HG02642 (cell line): ENCODE measurements around the gene TOR1B.
"Not testable (repeated sequence)": the region's sequence is repeated elsewhere in the genome, so short reads cannot be mapped to it uniquely, and the experiment has no call there.

Source experiments
- ATAC-seq: cut with Tn5 transposase; IDR thresholded peaks from one replicate; pipeline ENCODE4 v1.9.1; 2021; ENCODE audit warnings: mild to moderate bottlenecking; ENCODE audit not compliant: unreplicated experiment, poor library complexity

Gene TOR1B

GRCh38 chr9:129776096-129776495 is 26.9 kb upstream of the TOR1B start:
- not testable (repeated sequence) for ATAC-seq

DNA sequence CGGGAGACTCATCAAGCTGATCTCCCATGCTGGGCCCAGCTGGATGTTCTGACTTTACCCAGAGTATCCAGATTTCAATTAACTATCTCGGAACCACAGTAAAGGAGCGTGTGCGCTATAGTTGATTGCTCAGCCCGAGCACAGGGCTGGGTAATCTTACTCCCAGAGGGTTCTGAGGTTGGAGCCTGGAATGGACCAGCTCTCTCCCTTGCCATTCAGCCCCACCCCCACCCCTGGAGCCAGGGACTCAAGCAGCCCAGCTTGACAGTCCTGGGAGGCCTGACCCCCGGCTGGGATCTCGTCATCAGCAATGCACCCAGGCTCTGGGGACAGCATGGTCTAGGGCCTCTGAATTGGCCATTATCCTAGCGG is 26.4 kb upstream of the TOR1B start:
- ATAC-seq = no peak

DNA sequence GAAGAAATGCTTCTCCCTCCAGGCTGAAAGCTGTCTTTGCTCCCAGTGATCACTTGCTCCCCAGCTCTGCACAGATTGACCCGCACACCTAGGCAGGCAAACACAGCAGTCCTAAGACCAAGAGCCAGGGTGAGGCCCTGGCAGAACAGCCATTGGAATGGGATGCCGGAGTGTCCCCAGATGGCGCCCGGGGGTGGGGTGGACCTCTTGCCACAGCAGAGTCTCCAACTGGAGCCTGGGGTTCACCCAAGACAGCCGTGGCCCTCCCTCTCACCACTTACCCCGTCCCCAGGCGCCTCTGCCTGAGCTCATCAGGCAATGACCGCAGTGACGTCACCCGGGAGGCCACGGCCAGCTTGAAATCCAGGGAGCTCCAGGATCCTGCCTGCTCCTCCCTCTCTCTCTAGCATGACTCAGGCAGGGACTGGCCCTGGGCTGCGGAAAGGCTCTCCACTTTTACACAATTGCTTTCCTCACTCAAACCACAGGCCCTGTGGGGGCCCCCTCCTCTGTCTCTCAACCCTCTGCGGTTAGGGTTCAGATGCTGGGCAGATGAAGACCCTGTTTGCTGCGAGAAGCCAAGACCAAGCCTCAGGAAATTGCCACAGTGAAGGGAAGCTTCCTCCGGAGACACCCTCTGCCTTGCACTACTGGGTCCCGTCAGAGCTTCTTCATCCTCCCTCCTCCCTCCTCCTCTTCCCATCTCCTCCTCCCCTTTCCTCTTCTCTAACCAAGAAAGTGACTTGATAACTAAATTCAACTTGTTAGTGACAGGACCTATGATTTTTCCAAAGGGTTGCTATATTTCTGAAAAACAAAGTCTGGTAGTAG is 25.8 kb upstream of the TOR1B start:
- ATAC-seq = no peak

DNA sequence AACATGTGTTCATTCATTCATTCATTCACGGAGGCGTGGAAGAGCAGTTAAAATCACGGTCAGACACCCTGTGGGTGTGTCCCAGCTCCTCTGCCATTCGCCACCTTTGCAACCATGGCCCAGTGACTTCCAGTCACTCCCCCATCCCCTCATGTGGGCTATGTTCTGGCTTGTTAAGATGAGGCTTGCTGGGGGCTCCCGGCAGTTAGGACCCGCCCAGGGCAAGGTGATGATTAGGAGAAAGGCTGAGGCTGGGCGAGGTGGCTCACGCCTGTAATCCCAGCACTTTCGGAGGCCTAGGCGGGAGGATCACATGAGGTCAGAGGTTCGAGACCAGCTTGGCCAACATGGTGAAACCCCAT is 25.2 kb upstream of the TOR1B start:
- no peak for ATAC-seq

GRCh38 chr9:129778469-129778868 is 24.5 kb upstream of the TOR1B start:
- ATAC-seq = no peak

DNA sequence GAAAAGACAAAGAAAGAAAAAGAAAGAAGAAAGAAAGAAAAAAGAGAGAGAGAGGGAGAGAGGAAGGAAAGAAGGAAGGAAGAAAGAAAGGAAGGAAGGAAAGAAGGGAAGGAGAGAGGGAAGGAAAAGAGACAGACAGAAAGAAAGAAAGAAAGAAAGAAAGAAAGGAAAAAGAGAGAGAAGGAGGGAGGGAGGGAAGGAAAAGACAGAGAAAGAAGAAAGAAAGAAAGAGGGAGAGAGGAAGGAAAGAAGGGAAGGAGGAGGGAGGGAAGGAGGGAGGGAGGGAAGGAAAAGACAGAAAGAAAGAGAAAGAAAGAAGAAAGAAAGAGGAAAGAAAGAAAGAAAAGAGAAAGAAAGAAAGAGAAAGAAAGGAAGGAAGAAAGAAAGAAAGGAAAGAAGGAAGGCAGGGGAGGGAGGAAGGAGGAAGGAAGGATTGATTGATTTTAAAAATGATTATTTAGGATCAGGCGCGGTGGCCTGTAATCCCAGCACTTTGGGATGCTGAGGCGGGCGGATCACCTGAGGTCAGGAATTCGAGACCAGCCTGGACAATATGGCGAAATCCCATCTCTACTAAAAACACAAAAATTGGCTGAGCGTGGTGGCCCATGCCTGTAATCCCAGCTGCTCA is 23.3 kb upstream of the TOR1B start:
- no peak for ATAC-seq

DNA sequence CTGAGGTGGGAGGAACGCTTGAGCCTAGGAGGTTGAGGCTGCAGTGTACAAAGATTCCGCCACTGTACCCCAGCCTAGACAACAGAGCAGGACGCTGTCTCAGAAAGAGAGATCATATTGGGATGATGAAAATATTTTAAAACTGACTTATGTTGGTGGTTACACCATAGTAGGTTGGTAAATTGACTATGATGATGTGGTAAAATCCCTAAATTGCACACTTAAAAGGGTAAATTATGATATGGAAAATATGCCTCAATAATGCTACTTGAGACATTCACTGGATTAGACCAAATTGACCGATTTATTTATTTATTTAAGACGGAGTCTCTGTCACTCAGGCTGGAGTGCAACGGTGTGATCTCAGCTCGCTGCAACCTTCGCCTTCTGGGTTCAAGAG is 21.9 kb upstream of the TOR1B start:
- no peak for ATAC-seq

DNA sequence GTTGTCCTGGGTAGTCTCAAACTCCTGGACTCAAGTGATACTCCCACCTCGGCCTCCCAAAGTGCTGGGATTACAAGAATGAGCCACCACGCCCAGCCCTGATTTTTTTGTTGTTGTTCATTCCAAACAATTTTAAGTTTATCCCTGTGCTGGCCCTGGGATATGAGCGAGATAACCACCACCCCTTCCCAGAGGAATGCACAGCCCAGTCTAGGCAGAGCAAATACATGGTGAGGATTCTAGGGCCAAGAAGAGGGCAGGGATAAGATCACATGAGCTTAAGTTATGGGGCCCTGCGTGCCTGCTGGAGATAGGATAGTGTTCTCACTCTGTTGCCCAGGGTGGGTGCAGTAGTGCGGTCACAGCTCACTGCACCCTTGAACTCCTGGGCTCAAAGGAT is 21.0 kb upstream of the TOR1B start:
- ATAC-seq = no peak

- no peak for ATAC-seq
These were observed 19.2 kb upstream of the TOR1B start for GRCh38 chr9:129783516-129784361.

DNA sequence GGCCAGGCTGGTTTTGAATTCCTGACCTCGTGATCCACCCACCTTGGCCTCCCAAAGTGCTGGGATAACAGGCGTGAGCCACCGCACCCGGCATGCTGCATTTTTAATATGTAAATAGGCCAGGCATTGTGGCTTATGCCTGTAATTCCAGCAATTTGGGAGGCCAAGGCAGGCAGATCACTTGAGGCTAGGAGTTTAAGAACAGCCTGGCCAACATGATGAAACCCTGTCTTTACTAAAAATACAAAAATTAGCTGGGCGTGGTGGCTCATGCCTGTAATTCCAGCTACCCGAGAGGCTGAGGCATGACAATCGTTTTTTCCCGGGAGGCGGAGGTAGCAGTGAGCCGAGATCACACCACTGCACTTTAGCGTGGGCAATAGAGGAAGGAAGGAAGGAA is 18.0 kb upstream of the TOR1B start:
- not testable (repeated sequence) for ATAC-seq

GRCh38 chr9:129785866-129786265 is 17.1 kb upstream of the TOR1B start:
- ATAC-seq = no peak

DNA sequence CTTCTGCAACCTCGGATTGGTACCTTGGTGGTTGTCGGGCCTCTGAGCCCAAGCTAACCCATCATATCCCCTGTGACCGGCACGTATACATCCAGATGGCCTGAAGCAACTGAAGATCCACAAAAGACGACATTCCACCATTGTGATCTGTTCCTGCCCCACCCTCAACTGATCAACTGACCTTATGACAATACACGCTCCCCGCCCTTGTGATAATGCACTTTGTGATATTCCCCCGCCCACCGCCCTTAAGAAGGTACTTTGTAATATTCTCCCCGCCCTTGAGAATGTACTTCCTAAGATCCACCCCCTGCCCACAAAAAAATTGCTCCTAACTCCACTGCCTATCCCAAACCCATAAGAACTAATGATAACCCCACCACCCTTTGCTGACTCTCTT is 16.5 kb upstream of the TOR1B start:
- ATAC-seq = no peak

GRCh38 chr9:129794549-129794948 is 8.4 kb upstream of the TOR1B start:
- ATAC-seq = no peak

DNA sequence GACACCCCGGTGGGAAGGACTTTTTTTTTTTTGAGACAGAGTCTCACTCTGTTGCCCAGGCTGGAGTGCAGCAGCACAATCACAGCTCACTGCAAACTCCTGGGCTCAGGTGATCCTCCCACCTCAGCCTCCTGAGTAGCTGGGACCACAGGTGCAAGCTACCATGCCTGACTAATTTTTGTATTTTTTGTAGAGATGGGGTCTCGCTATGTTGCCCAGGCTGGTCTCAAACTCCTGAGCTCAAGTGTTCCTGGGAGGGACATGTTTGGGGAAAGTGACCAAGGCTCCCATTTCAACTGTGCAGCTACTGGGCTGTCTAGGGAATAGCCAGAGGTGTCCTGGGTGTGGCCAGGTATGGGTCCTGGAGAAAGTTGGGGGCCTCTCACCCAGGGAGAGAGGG is 7.0 kb upstream of the TOR1B start:
- ATAC-seq = not testable (repeated sequence)

DNA sequence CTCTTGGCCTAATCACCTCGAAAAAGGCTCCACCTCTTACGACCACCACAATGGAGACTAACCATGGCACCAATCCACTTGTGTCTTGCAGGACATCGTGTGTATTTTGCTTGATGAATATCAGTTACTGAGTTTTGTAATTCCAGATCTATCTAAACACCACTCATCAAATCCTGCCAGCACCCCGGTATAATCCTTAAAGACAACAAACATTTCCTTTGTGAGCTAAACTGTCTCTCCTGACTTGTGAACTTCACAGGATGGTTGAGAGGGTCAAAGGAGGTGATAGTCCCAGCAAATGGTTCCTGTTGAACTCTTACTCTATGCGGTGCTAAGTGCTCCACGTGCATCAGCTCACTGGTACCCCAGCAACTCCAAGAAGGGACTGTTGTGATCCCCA is 4.0 kb upstream of the TOR1B start:
- no peak for ATAC-seq

DNA sequence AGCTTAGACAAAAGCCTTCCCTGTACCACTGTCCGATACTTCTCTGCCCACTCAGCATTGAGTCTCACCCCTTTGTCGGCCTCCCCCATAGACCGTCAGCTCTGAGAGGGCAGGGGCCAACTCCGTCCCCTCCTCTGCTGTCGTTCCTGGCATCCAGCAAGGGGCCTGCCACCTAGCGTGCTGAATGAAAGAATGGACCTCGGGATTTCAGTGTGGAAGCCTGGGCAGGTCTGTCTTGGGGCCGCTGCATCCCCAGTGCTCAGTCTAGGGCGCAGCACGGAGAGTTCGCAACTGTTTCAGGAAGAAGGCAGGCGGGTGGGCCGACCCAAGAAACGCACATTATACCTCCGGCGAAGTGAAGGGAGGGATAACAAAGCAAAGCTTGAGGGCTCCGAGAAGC is 1.5 kb upstream of the TOR1B start:
- ATAC-seq = no peak

GRCh38 chr9:129803676-129804060 is 684 bp downstream of the TOR1B start:
- ATAC-seq = peak; percentile 10

DNA sequence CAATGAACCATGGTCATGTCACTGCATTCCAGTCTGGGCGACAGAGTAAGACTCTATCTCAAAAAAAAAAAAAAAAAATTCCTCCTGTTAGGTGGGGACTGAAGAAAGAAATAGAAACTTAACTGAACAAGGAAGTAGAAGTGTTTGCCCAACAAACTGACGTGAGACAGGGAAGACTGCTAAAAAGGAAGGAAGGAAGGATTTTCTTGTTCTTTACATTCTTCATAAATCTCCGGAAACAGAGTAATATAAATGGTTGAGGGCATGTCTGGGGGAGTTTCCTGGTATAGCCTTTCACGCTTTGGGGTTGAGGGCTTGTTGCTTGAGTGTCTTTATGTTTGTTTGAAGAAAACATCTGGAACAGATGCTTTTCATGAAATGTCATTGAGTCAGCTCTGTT is 3.1 kb downstream of the TOR1B start:
- no peak for ATAC-seq

- ATAC-seq = no peak
These were observed 6.4 kb downstream of the TOR1B start for GRCh38 chr9:129809346-129809745.

DNA sequence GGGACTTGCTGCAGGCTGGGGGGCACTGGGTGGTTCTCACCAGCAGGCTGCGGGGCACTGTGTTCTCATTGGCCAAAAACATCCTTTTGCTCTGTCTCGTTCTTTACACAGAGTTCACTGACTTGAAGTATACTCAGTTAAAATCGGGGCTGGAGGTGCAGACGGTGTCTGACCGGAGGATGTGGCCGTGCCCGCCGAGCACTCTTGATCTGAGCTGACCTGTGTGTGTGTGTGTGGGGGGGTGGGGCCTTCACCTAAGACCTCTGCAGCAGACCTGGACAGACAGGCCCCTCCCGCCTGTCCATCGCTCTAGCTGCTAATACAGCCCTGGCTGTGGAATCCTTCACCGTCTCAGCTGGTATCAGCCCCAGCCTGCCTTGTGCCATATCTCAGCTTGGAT is 7.1 kb downstream of the TOR1B start:
- no peak for ATAC-seq

- ATAC-seq = no peak
These were observed 7.8 kb downstream of the TOR1B start for GRCh38 chr9:129810788-129811187.
